NCI-H187 (cell line): Measurements from ENCODE around the gene MLLT10.
"Not testable (repeated sequence)": the region's sequence is repeated elsewhere in the genome, so short reads cannot be mapped to it uniquely, and the experiment has no call there.

ENCODE experiments used
- DNase-seq, 2 experiments: peaks; one replicate each; lab custom pipeline; 2025; lab: John Stamatoyannopoulos, UW

The MLLT10 gene

GRCh38 chr10:21528236-21529031 is 5.6 kb upstream of the MLLT10 start:
- no peak for DNase-seq

DNA sequence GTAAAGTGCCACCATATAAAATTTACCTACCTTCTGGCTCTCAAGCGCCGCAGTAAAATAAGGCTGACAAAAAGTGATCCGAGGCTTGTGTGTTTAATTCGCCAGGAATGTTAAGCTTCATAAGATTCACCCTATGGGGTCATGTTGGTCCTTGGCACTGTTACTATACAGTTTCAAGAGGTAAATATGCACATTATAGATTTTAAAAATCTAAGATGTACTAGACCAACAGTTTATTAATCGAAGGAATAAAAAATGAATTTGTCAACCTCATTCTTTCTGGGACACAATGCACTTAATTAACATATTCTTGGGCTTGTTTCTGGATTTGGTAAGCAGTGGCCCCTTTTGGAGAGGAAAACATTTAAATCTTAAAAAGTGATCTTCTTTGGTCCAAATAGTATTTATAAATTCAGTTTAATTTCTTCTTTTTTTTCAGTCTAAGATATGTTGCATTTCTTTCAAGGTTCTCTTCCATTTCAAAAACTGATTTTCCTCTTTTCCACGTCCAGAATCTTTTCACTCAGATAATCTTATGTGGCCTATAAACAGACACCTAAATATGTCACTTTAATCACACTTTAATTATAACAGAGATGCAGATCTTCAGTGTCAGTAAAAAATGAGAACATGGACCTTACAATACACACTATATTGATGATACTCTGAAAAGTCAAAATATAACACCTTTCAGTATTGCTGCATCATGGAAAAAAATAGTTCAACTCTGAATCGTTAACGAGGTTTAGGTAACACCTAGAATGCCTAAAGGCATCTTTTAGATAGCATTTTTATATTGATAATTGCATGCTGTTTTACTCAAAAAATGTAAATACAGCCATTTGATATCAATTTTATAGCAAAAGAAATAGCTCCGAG is 4.8 kb upstream of the MLLT10 start:
- DNase-seq: no peak

GRCh38 chr10:21530168-21530567 is 3.9 kb upstream of the MLLT10 start:
- DNase-seq: no peak

GRCh38 chr10:21530641-21531040 is 3.4 kb upstream of the MLLT10 start:
- no peak for DNase-seq

DNA sequence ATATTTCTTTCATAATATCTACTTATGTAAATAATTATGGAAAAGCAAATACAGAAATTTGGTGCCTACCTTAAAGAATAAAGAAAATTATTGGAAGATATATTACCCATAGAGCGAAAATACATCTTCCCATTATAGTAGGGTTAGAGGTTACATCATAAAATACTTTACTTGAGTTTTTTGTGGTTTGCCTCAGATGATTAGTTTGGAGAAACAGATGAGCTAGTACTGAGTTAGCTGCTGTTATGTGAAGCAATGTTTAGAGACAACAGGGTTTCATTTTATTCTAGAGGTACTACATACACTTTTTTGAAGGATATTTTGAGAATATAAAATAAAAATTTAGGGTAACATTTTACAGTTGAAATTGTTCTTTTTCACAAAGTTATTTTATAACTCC is 2.9 kb upstream of the MLLT10 start:
- DNase-seq: no peak

GRCh38 chr10:21532694-21533466 is 1.2 kb upstream of the MLLT10 start:
- DNase-seq: no peak

- no peak for DNase-seq
These were observed 201 bp downstream of the MLLT10 start for GRCh38 chr10:21534280-21534586.

DNA sequence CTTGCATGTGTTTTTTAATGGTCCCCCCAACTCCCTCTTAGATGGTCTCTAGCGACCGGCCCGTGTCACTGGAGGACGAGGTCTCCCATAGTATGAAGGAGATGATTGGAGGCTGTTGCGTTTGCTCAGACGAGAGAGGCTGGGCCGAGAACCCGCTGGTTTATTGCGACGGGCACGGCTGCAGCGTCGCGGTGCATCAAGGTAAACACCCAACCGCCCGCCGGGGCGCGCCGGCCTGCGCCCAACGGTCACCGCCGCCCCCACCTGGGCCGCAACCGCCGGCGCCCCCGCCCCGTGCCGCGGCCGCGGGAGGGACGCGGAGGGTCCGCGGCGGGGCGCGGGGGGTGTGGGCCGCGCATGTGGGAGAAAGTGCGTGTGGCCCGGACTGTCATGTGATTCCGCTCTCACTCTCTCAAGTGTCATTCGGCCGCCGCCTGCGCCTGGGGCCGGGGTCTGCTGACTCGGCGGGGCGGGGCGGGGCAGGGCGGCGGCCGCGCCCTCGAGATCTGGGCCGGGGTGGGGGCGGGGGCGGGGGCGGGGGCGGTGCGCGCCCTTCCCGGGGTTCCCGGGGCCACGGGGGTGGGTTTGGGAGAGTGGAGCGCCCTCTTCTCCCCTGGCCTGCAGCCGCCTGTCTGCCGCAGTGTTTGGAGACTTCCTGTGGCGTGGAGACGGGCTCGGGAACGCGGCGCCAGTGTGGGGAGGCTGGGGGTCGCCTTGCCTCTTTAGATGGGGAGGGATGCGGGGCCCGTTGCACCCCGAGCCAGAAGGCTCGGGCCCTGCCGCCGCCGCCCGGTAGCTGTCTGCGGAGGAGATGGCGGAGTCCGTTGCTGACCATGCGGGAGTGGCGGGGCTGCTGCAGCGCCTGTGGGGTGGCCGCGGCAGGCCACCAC is 817 bp downstream of the MLLT10 start:
- DNase-seq: no peak

DNA sequence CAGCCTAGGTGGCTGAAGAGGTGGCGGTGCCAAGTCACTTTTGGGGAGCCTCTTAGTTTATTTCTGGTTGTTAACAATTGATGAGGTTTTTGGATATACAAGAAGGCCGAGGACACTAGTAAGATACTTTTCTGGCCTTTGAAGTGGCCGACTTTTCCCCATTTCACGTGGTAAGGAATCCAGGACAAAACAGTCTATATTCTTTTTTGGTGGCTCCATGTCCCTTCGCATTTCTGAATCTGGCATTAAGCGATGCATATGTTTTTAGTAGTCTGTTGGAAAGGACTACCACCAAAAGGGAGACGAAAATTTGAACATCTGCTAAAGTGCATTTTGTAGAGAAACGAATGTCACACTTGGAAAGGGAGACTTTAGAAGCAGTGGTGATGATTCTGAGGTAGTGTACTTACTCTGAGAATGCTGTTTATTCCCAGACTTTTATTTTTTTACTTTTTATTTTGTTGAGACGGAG is 1.5 kb downstream of the MLLT10 start:
- no peak for DNase-seq

DNA sequence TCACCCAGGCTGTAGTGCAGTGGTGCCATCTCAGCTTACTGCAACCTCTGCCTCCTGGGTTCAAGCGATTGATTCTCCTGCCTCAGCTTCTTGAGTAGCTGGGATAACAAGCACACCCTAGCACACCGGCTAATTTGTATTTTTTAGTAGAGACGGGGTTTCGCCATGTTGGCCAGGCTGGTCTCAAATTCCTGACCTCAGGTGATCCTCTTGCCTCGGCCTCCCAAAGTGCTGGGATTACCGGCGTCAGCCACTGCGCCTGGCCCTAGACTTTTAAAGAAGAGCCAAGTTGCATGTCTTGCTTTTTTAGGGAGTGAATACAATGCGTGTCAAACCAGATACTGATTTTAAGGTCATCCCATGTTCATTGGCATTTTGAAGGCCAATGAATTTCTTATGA is 1.9 kb downstream of the MLLT10 start:
- not testable (repeated sequence) for DNase-seq

DNA sequence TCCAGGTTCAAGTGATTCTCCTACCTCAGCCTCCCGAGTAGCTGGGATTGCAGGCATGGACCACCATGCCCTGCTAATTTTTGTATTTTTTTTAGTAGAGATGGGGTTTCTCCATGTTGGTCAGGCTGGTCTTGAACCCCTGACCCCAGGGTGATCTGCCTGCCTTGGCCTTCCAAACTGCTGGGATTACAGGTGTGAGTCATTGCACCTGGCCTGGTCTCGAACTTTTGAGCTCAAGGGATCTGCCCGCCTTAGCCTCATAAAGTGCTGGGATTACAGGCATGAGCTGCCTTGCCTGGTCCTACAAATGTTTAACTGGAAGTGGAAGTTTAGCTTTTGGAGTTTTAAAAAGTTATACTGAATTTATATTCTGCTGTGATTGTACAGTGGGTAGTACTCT is 2.8 kb downstream of the MLLT10 start:
- DNase-seq: no peak

DNA sequence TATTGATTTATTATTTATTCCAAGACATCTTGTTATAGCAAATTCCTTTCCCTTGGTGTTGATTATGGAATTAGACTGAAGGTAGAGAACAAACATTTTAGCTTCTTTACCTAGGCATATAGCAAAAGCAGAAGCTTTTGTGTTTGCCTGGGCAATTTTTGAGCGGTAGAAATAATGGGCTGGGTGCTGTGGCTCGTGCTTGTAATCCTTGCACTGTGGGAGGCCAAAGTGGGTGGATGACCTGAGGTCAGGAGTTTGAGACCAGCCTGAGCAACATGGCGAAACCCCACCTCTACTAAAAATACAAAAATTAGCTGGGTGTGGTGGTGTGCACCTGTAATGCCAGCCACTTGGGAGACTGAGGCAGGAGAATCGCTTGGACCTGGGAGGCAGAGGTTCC is 6.7 kb downstream of the MLLT10 start:
- not testable (repeated sequence) for DNase-seq

DNA sequence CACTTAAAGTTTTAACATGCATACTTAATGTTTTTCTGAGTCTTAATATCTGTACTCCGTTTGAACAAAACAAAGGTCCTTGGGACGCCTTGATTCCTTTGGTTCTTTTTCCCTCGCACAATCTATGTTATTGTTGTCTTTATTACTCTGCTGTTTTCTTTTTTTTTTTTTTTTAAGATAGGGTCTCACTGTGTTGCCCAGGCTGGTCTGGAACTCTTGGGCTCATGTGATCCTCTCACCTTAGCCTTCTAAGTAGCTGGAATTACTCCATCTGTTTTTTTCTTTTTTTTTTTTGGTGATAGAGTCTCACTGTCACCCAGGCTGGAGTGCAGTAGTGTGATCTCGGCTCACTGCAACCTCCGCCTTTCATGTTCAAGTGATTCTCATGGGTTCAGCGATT is 13.2 kb downstream of the MLLT10 start:
- DNase-seq: no peak

DNA sequence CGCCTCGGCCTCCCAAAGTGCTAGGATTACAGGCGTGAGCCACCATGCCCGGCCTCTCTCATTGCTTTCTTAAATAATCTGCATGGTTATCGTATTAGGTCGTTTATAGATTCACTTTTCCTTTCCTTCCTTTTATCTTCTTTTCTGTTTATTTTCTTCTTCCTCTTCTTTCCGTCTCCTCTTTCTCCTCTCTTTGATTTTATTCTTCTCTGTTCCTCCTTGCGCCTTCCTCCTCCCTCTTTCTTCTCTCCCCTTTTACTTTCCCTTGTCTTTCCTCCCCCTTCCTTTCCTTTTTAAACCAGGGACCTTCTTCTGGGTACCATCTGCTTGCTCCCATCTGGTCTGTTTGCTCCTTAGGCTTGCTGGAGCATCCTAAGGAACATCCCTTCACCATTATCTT is 18.6 kb downstream of the MLLT10 start:
- DNase-seq: no peak

GRCh38 chr10:21556527-21556926 is 22.5 kb downstream of the MLLT10 start:
- no peak for DNase-seq

DNA sequence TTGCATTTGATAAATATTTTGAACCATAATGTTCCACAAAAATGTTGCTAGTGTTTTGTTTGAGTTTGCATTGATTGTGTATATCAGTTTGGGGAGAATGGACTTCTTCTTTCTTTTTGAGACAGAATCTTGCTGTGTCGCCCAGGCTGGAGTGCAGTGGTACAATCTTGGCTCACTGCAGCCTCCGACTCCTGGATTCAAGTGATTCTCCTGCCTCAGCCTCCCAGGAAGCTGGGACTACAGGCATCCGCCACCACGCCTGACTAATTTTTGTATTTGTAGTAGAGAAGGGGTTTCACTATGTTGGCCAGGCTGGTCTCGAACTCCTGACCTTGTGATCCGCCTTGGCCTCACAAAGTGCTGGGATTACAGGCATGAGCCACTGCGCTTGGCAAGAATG is 25.0 kb downstream of the MLLT10 start:
- DNase-seq: not testable (repeated sequence)

GRCh38 chr10:21570761-21571521 is 36.9 kb downstream of the MLLT10 start:
- DNase-seq: no peak

DNA sequence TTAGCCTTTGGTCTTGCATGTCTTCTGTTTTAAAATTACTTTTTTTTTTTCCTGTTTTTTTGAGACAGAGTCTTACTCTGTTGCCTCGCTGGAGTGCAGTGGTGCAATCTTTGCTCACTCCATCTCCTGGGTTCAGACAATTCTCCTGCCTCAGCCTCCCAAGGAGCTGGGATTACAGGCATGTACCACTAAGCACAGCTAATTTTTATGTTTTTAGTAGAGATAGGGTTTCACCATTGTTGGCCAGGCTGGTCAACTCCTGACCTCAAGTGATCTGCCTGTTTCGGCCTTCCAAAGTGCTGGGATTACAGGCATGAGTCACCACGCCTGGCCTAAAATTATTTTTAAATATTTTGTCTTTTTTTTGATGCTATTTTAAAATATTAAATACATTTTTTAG is 38.5 kb downstream of the MLLT10 start:
- no peak for DNase-seq

DNA sequence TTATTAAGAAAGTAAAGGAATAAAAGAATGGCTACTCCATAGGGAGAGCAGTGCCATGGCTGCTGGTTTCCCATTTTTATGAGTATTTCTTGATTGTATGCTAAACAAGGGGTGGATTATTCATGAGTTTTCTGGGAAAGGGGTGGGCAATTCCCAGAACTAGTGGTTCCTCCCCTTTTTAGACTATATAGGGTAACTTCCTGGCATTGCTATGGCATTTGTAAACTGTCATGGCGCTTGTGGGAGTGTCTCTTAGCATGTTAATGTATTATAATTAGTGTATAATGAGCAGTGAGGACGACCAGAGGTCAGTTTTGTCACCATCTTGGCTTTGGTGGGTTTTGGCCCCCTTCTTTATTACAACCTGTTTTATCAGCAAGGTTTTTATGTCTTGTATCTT is 40.5 kb downstream of the MLLT10 start:
- DNase-seq: not testable (repeated sequence)

GRCh38 chr10:21579291-21579690 is 45.3 kb downstream of the MLLT10 start:
- no peak for DNase-seq

DNA sequence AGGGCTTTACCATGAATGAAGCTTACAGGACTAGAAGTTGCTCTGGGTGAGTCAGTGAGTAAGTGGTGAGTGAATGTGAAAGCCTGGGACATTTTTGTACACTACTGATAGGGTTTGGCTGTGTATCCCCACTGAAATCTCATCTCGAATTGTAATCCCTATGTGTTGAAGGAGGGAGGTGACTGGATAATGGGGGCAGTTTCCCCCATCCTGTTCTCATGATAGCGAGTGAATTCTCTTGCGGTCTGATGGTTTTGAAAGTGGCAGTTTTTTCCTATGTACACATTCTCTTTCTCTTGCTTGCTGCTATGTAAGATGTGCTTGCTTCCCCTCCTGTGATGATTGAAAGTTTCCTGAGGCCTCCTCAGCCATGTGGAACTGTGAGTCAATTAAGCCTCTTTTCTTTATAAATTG is 47.4 kb downstream of the MLLT10 start:
- not testable (repeated sequence) for DNase-seq
